Chondrocyte (in vitro differentiated cells): Measurements from ENCODE around the gene CDIPT. TPM values are rescaled to one million over a fixed set of nuclear protein-coding genes. Genes with fewer than 3 reads are reported as not detected.

Source experiments
- DNase-seq: peaks from one replicate; pipeline ENCODE4 v3.0.0; 2021; ENCODE audit warnings: mixed read lengths, low spot score
- H3K27ac Mint-ChIP-seq: one replicate; pipeline ENCODE4 v1.8.0; 2021; ENCODE audit warnings: mild to moderate bottlenecking, moderate library complexity, mixed read lengths; ENCODE audit not compliant: unreplicated experiment
- H3K27me3 Mint-ChIP-seq: 2 replicates; pipeline ENCODE4 v1.8.0; 2021; ENCODE audit warnings: low read depth, mixed read lengths
- H3K36me3 Mint-ChIP-seq: 2 replicates; pipeline ENCODE4 v1.8.0; 2021; ENCODE audit warnings: low read depth, mixed read lengths
- H3K4me1 Mint-ChIP-seq: 2 replicates; pipeline ENCODE4 v1.8.0; 2021; ENCODE audit warnings: low read depth, mild to moderate bottlenecking, mixed read lengths
- H3K4me3 Mint-ChIP-seq: one replicate; pipeline ENCODE4 v1.8.0; 2021; ENCODE audit warnings: mild to moderate bottlenecking, moderate library complexity, mixed read lengths; ENCODE audit not compliant: unreplicated experiment
- H3K9me3 Mint-ChIP-seq: 2 replicates; pipeline ENCODE4 v1.8.0; 2021; ENCODE audit warnings: low read depth, mixed read lengths
- total RNA-seq: library from RNA; stranded (reverse); gene quantifications from 3 replicates; pipeline ENCODE4 v1.2.1, GENCODE V29; 2021
- TF ChIP-seq, protein P1 (sequence below): fragments of 200-600 bp; sonication (generic); IDR thresholded peaks from 2 replicates; pipeline ENCODE4 v1.5.0; 2021; ENCODE audit warnings: antibody characterized with exemption, mild to moderate bottlenecking, moderate library complexity

Gene CDIPT
- total RNA-seq, 1 donor from 2014 or later: 79.7 TPM

DNA sequence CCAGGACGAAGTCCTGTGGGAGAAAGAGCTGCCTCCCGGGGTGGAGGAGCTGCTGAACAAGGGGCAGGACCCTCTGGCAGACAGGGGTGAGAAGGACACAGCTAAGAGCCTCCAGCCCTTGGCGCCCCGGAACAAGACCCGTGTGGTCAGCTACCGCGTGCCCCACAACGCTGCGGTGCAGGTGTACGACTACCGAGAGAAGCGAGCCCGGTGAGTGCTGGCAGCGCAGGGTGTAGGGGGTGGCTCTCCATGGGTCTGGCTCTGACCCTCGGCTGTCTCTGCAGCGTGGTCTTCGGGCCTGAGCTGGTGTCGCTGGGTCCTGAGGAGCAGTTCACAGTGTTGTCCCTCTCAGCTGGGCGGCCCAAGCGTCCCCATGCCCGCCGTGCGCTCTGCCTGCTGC, 21.4 kb downstream of the CDIPT start:
- DNase-seq: no peak
- H3K36me3 Mint-ChIP-seq: peaks cover 36% of the 10 kb centered on the region
- no peak overlapping the region for H3K27ac Mint-ChIP-seq
- H3K4me3 Mint-ChIP-seq: no peak overlapping the region
- H3K4me1 Mint-ChIP-seq: no peaks in the 10 kb centered on the region
- H3K27me3 Mint-ChIP-seq: no peaks in the 10 kb centered on the region
- H3K9me3 Mint-ChIP-seq: no peaks in the 10 kb centered on the region
- TF ChIP-seq, protein P1, sequence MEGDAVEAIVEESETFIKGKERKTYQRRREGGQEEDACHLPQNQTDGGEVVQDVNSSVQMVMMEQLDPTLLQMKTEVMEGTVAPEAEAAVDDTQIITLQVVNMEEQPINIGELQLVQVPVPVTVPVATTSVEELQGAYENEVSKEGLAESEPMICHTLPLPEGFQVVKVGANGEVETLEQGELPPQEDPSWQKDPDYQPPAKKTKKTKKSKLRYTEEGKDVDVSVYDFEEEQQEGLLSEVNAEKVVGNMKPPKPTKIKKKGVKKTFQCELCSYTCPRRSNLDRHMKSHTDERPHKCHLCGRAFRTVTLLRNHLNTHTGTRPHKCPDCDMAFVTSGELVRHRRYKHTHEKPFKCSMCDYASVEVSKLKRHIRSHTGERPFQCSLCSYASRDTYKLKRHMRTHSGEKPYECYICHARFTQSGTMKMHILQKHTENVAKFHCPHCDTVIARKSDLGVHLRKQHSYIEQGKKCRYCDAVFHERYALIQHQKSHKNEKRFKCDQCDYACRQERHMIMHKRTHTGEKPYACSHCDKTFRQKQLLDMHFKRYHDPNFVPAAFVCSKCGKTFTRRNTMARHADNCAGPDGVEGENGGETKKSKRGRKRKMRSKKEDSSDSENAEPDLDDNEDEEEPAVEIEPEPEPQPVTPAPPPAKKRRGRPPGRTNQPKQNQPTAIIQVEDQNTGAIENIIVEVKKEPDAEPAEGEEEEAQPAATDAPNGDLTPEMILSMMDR: no peak

DNA sequence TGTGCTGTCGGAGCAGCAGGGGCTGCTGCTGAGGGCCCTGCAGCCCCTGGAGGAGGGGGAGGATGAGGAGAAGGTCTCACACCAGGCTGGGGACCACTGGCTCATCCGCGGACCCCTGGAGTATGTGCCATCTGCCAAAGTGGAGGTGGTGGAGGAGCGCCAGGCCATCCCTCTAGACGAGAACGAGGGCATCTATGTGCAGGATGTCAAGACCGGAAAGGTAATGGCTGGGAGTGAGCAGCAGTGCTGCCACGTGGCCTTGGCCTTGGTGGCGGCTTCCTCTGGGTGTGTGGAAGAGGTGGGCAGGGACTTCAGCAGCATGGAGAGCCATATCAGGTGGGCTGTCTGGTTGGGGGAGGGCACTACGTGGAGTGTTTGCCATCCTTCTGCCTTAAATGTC, 22.8 kb downstream of the CDIPT start:
- no peaks in the 10 kb centered on the region for H3K9me3 Mint-ChIP-seq
- H3K4me1 Mint-ChIP-seq: no peaks in the 10 kb centered on the region
- no peak overlapping the region for H3K27ac Mint-ChIP-seq
- H3K36me3 Mint-ChIP-seq: peaks cover 36% of the 10 kb centered on the region
- H3K27me3 Mint-ChIP-seq: no peaks in the 10 kb centered on the region
- DNase-seq: no peak
- no peak overlapping the region for H3K4me3 Mint-ChIP-seq
- TF ChIP-seq, protein P1: no peak

DNA sequence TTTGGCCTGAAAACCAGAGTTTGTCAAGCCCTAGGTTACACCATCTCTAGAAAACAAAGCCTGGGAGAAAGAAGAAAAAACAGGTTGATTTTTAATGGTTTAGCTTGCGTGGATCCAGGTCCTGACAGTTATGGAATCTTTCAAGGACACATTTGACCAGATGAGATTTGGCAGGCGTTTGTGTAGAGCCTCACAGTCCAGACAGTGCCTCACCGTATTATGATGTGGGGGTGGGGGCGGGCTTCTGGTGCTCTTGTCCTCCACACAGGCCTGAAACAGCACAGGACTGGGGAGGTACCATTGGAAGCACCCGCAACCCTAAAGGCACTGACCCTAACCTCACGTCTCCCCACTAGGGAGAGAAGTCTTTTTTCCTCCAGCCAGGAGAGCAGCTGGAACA, 23.2 kb downstream of the CDIPT start:
- no peaks in the 10 kb centered on the region for H3K9me3 Mint-ChIP-seq
- no peak overlapping the region for H3K27ac Mint-ChIP-seq
- H3K4me1 Mint-ChIP-seq: no peaks in the 10 kb centered on the region
- H3K4me3 Mint-ChIP-seq: no peak overlapping the region
- peaks cover 33% of the 10 kb centered on the region for H3K36me3 Mint-ChIP-seq
- TF ChIP-seq, protein P1: no peak
- no peaks in the 10 kb centered on the region for H3K27me3 Mint-ChIP-seq
- DNase-seq: no peak

DNA sequence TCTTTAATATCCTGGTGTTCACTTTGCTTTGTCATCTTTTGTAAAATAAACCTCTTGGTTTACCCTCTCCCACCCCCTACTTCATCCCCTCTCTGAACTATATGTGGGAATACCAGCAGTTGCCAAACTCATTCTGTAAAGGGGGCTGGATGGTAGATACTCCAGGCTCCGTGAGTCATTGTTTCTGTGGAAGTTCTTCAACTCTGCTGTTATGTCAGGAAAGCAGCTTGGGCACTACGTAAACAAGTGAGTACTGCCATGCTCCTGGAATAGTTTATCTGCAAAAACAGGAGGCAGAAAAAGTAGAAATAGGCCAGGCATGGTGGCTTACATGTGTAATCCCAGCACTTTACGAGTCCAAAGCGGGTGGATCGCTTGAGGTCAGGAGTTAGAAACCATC, 25.2 kb downstream of the CDIPT start:
- no peaks in the 10 kb centered on the region for H3K9me3 Mint-ChIP-seq

DNA sequence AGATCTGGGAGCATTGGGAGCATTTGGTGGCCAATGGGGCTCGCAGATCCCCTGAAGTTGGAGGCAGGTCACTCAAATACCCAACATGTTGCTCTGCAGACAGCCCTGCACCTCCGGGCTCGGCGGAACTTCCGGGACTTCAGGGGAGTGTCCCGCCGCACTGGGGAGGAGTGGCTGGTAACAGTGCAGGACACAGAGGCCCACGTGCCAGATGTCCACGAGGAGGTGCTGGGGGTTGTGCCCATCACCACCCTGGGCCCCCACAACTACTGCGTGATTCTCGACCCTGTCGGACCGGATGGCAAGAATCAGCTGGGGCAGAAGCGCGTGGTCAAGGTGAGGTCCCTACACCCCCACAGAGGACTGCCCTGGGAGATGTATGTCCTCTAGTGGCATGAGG, 26.4 kb downstream of the CDIPT start:
- H3K9me3 Mint-ChIP-seq: no peaks in the 10 kb centered on the region
- H3K4me1 Mint-ChIP-seq: no peaks in the 10 kb centered on the region
- TF ChIP-seq, protein P1: no peak
- H3K4me3 Mint-ChIP-seq: no peak overlapping the region
- H3K36me3 Mint-ChIP-seq: peaks cover 41% of the 10 kb centered on the region
- no peak for DNase-seq
- no peaks in the 10 kb centered on the region for H3K27me3 Mint-ChIP-seq
- H3K27ac Mint-ChIP-seq: no peak overlapping the region

More for the DNA sequence above, 25.2 kb downstream of the CDIPT start:
- DNase-seq: no peak
- Mint-ChIP-seq H3K27ac (no peak overlapping the region), H3K36me3 (peaks cover 36% of the 10 kb centered on the region), H3K27me3 (no peaks in the 10 kb centered on the region), H3K4me3 (no peak overlapping the region), H3K4me1 (no peaks in the 10 kb centered on the region)
- TF ChIP-seq, protein P1: no peak
